Esophagus squamous epithelium (tissue), 4 donors: Measurements from ENCODE around the gene PADI1.

ENCODE experiments used
- POLR2A ChIP-seq, 4 donors: fragments of 450-650 bp; IDR thresholded peaks; one replicate each; pipeline ENCODE4 v1.6.1; 2017; ENCODE audit warnings: antibody characterized with exemption in 4 of 4, mild to moderate bottlenecking in 4 of 4, moderate library complexity in 3 of 4
- TF ChIP-seq, protein P1 (sequence below), 6 experiments: fragments of 450-650 bp in 4 of 6; fragments of 200-600 bp in 2 of 6; sonication (generic) in 2 of 6; IDR thresholded peaks; one replicate each; pipeline ENCODE4 v1.5.1; 2016 to 2019; ENCODE audit warnings: antibody characterized with exemption in 6 of 6, mild to moderate bottlenecking in 4 of 6, moderate library complexity in 4 of 6

GRCh38 chr1:17263936-17264335 is 59.0 kb downstream of the PADI1 start:
- TF ChIP-seq, protein P1, sequence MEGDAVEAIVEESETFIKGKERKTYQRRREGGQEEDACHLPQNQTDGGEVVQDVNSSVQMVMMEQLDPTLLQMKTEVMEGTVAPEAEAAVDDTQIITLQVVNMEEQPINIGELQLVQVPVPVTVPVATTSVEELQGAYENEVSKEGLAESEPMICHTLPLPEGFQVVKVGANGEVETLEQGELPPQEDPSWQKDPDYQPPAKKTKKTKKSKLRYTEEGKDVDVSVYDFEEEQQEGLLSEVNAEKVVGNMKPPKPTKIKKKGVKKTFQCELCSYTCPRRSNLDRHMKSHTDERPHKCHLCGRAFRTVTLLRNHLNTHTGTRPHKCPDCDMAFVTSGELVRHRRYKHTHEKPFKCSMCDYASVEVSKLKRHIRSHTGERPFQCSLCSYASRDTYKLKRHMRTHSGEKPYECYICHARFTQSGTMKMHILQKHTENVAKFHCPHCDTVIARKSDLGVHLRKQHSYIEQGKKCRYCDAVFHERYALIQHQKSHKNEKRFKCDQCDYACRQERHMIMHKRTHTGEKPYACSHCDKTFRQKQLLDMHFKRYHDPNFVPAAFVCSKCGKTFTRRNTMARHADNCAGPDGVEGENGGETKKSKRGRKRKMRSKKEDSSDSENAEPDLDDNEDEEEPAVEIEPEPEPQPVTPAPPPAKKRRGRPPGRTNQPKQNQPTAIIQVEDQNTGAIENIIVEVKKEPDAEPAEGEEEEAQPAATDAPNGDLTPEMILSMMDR (IDR thresholded peaks at IDR 0.05): no peak
- TF ChIP-seq POLR2A (IDR thresholded peaks at IDR 0.05): no peak
